ENCODE data around the gene FBXL19.

The FBXL19 gene

DNA sequence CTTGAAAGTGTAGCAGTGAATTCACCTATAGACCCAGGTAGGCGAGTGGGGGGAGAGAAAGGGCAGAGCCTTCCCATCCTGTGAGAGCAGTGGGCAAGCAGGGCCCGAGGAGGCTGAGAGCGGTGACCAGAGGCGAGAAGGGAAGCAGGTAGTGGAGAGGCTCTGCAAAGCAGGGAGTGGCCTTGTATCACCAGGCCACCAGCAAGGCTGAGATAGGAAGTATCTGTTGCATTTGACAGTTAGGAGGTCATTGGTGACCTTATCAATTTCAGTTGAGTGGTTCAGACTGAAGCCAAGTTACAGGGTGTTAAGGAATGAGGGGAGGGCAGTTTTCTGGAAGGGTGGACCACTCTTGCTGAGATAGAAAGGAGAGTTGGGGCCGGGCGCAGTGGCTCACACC is 51.0 kb downstream of the FBXL19 start:
- H3K18ac ChIP-seq (ENCODE audit: low read length), result no peak overlapping the region
- no peak overlapping the region for H2BK120ac ChIP-seq (ENCODE audit: low read depth, low read length)
- H4K5ac ChIP-seq (ENCODE audit: low read length), result no peak overlapping the region
- no peak overlapping the region for H3K56ac ChIP-seq (ENCODE audit: low read length)
- no peak overlapping the region for H2BK5ac ChIP-seq (ENCODE audit: low read length)
- H3K36me3 ChIP-seq (ENCODE audit: control insufficient read depth, insufficient read depth, low read length), result peaks cover 24% of the 10 kb centered on the region
- no peak overlapping the region for H2AK5ac ChIP-seq (ENCODE audit: low read length)
- H3K79me1 ChIP-seq (ENCODE audit: low read length), result peaks cover 5% of the 10 kb centered on the region
- no peak overlapping the region for H3K27ac ChIP-seq (ENCODE audit: low read depth, low read length)
- no CpG with 5 or more reads among the region's 6 CpGs for WGBS (ENCODE audit: extremely low coverage, insufficient coverage, low lambda C conversion rate)
- no peak overlapping the region for H3K4me2 ChIP-seq (ENCODE audit: low read length)
- no peak overlapping the region for H3K23ac ChIP-seq (ENCODE audit: low read length)
- no peak overlapping the region for H3K9ac ChIP-seq (ENCODE audit: low read length)
- H3K79me2 ChIP-seq (ENCODE audit: control insufficient read depth, insufficient read depth, low read length), result no peaks in the 10 kb centered on the region
- no peak overlapping the region for H3K4ac ChIP-seq (ENCODE audit: low read depth, low read length)
- H3K4me3 ChIP-seq (ENCODE audit: low read length), result no peak overlapping the region
- H4K8ac ChIP-seq (ENCODE audit: low read depth, low read length), result no peak overlapping the region
- H2BK15ac ChIP-seq (replicated peaks; ENCODE audit: low read depth), result no peak overlapping the region
- no peaks in the 10 kb centered on the region for H3K27me3 ChIP-seq (ENCODE audit: insufficient read depth, low read length, poor library complexity)
- DNase-seq, result no peak
- no peaks in the 10 kb centered on the region for H3K4me1 ChIP-seq (ENCODE audit: control insufficient read depth, low read depth, low read length)

DNA sequence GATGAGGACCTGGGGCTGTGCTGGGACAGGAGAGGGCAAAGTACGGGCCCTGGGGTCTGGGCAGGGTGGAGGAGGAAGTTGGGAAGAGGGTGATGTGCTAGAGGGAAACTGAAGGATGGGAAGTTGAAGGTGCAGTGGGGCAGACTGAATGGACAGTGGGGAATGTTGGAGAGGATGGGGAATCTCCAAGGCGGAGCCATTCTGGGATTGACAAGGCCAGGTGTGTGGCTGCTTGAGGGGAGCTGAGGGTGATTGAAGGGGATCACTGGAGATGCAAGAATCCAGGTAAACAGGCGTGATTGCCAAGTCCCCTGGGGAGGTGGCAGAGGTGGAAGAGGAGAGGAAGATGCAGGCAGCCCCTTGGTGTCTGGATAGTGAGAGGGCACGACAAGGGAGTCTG is 53.1 kb downstream of the FBXL19 start:
- H2BK5ac ChIP-seq (ENCODE audit: low read length), result no peak overlapping the region
- H2AK5ac ChIP-seq (ENCODE audit: low read length), result no peak overlapping the region
- no CpG with 5 or more reads among the region's 4 CpGs for WGBS (ENCODE audit: extremely low coverage, insufficient coverage, low lambda C conversion rate)
- H4K8ac ChIP-seq (ENCODE audit: low read depth, low read length), result no peak overlapping the region
- H3K79me1 ChIP-seq (ENCODE audit: low read length), result peaks cover 5% of the 10 kb centered on the region
- DNase-seq, result no peak
- peaks cover 23% of the 10 kb centered on the region for H3K36me3 ChIP-seq (ENCODE audit: control insufficient read depth, insufficient read depth, low read length)
- no peak overlapping the region for H3K4me3 ChIP-seq (ENCODE audit: low read length)
- no peaks in the 10 kb centered on the region for H3K79me2 ChIP-seq (ENCODE audit: control insufficient read depth, insufficient read depth, low read length)
- H3K27ac ChIP-seq (ENCODE audit: low read depth, low read length), result no peak overlapping the region
- no peak overlapping the region for H2BK120ac ChIP-seq (ENCODE audit: low read depth, low read length)
- H3K9ac ChIP-seq (ENCODE audit: low read length), result no peak overlapping the region
- H3K4me1 ChIP-seq (ENCODE audit: control insufficient read depth, low read depth, low read length), result no peaks in the 10 kb centered on the region
- H4K5ac ChIP-seq (ENCODE audit: low read length), result no peak overlapping the region
- no peak overlapping the region for H2BK15ac ChIP-seq (replicated peaks; ENCODE audit: low read depth)
- H3K23ac ChIP-seq (ENCODE audit: low read length), result no peak overlapping the region
- H3K4ac ChIP-seq (ENCODE audit: low read depth, low read length), result no peak overlapping the region
- H3K27me3 ChIP-seq (ENCODE audit: insufficient read depth, low read length, poor library complexity), result no peaks in the 10 kb centered on the region
- H3K18ac ChIP-seq (ENCODE audit: low read length), result no peak overlapping the region
- H3K4me2 ChIP-seq (ENCODE audit: low read length), result no peak overlapping the region
- no peak overlapping the region for H3K56ac ChIP-seq (ENCODE audit: low read length)

DNA sequence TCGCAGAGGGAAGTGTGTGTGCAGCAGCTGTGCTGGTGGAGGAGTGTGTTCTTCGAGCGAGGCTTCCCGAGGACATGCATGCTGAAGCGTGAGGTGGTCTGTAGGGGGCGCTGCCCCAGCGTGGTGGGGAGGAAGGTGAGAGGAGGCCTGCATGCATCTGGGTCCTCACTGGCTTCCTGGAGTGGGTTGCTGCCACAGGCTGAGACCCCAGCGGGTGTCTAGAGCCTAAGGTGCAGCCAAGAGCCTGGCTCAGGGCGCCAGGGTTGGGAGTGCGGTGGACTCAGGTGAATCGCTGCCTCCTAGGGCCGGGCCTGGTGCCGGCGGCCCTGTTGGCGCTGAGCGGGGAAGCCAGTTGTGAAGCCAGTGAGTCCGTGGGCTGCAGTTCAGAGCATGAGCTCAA is 54.1 kb downstream of the FBXL19 start:
- H2BK15ac ChIP-seq (replicated peaks; ENCODE audit: low read depth), result no peak overlapping the region
- no peak overlapping the region for H3K4ac ChIP-seq (ENCODE audit: low read depth, low read length)
- WGBS (ENCODE audit: extremely low coverage, insufficient coverage, low lambda C conversion rate), result no CpG with 5 or more reads among the region's 17 CpGs
- H3K79me2 ChIP-seq (ENCODE audit: control insufficient read depth, insufficient read depth, low read length), result no peaks in the 10 kb centered on the region
- no peak overlapping the region for H3K27ac ChIP-seq (ENCODE audit: low read depth, low read length)
- no peak overlapping the region for H2BK120ac ChIP-seq (ENCODE audit: low read depth, low read length)
- no peaks in the 10 kb centered on the region for H3K27me3 ChIP-seq (ENCODE audit: insufficient read depth, low read length, poor library complexity)
- no peak overlapping the region for H3K56ac ChIP-seq (ENCODE audit: low read length)
- no peak overlapping the region for H4K8ac ChIP-seq (ENCODE audit: low read depth, low read length)
- H3K79me1 ChIP-seq (ENCODE audit: low read length), result peaks cover 5% of the 10 kb centered on the region
- peak; percentile 48 for DNase-seq
- no peak overlapping the region for H2BK5ac ChIP-seq (ENCODE audit: low read length)
- no peak overlapping the region for H3K4me3 ChIP-seq (ENCODE audit: low read length)
- peaks cover 21% of the 10 kb centered on the region for H3K36me3 ChIP-seq (ENCODE audit: control insufficient read depth, insufficient read depth, low read length)
- H3K4me2 ChIP-seq (ENCODE audit: low read length), result no peak overlapping the region
- H3K9ac ChIP-seq (ENCODE audit: low read length), result no peak overlapping the region
- H2AK5ac ChIP-seq (ENCODE audit: low read length), result no peak overlapping the region
- H4K5ac ChIP-seq (ENCODE audit: low read length), result no peak overlapping the region
- no peak overlapping the region for H3K18ac ChIP-seq (ENCODE audit: low read length)
- H3K4me1 ChIP-seq (ENCODE audit: control insufficient read depth, low read depth, low read length), result no peaks in the 10 kb centered on the region
- no peak overlapping the region for H3K23ac ChIP-seq (ENCODE audit: low read length)

DNA sequence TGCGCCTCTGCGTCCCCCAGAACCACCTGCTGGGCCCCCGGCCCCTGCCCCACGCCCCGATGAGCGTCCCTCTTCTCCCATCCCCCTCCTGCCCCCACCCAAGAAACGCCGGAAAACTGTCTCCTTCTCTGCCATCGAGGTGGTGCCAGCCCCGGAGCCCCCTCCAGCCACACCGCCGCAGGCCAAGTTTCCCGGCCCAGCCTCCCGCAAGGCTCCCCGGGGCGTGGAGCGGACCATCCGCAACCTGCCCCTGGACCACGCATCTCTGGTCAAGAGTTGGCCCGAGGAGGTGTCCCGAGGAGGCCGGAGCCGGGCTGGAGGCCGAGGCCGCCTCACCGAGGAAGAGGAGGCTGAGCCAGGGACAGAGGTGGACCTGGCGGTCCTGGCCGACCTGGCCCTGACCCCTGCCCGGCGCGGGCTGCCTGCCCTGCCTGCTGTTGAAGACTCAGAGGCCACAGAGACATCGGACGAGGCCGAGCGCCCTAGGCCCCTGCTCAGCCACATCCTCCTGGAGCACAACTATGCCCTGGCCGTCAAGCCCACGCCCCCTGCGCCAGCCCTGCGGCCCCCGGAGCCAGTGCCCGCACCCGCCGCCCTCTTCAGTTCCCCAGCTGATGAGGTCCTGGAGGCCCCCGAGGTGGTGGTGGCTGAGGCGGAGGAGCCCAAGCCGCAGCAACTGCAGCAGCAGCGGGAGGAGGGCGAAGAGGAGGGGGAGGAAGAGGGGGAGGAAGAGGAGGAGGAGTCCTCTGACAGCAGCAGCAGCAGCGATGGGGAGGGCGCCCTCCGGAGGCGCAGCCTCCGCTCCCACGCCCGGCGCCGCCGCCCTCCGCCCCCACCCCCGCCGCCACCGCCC is 56.0 kb downstream of the FBXL19 start:
- Histone ChIP-seq H2BK15ac (replicated peaks; ENCODE audit: low read depth) (no peak overlapping the region), H3K9ac (ENCODE audit: low read length) (no peak overlapping the region), H3K27ac (ENCODE audit: low read depth, low read length) (no peak overlapping the region), H3K36me3 (ENCODE audit: control insufficient read depth, insufficient read depth, low read length) (peaks cover 14% of the 10 kb centered on the region), H3K27me3 (ENCODE audit: insufficient read depth, low read length, poor library complexity) (no peaks in the 10 kb centered on the region), H3K4ac (ENCODE audit: low read depth, low read length) (no peak overlapping the region), H3K4me1 (ENCODE audit: control insufficient read depth, low read depth, low read length) (no peaks in the 10 kb centered on the region), H3K79me2 (ENCODE audit: control insufficient read depth, insufficient read depth, low read length) (no peaks in the 10 kb centered on the region), H2AK5ac (ENCODE audit: low read length) (no peak overlapping the region), H3K56ac (ENCODE audit: low read length) (no peak overlapping the region), H2BK5ac (ENCODE audit: low read length) (no peak overlapping the region), H2BK120ac (ENCODE audit: low read depth, low read length) (no peak overlapping the region), H3K4me2 (ENCODE audit: low read length) (no peak overlapping the region), H3K4me3 (ENCODE audit: low read length) (no peak overlapping the region), H3K79me1 (ENCODE audit: low read length) (peaks cover 5% of the 10 kb centered on the region), H4K5ac (ENCODE audit: low read length) (no peak overlapping the region), H3K23ac (ENCODE audit: low read length) (no peak overlapping the region), H3K18ac (ENCODE audit: low read length) (no peak overlapping the region), H4K8ac (ENCODE audit: low read depth, low read length) (no peak overlapping the region)
- no peak for DNase-seq
- WGBS (ENCODE audit: extremely low coverage, insufficient coverage, low lambda C conversion rate), result no CpG with 5 or more reads among the region's 62 CpGs

DNA sequence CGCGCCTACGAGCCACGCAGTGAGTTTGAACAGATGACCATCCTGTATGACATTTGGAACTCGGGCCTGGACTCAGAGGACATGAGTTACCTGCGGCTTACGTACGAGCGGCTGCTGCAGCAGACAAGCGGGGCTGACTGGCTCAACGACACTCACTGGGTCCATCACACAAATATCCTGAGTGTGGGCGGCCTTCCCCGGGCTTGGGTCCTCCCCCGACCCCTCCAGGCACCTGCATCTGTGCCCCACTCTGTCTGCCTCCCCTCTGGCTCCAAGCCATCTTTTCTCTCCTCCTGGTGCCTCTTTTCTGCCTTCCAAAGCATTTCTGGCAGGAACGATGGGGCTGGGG is 56.6 kb downstream of the FBXL19 start:
- no CpG with 5 or more reads among the region's 15 CpGs for WGBS (ENCODE audit: extremely low coverage, insufficient coverage, low lambda C conversion rate)
- no peak overlapping the region for H3K18ac ChIP-seq (ENCODE audit: low read length)
- peaks cover 13% of the 10 kb centered on the region for H3K36me3 ChIP-seq (ENCODE audit: control insufficient read depth, insufficient read depth, low read length)
- H3K9ac ChIP-seq (ENCODE audit: low read length), result no peak overlapping the region
- H2BK15ac ChIP-seq (replicated peaks; ENCODE audit: low read depth), result no peak overlapping the region
- no peaks in the 10 kb centered on the region for H3K27me3 ChIP-seq (ENCODE audit: insufficient read depth, low read length, poor library complexity)
- no peak overlapping the region for H3K23ac ChIP-seq (ENCODE audit: low read length)
- no peak overlapping the region for H2BK120ac ChIP-seq (ENCODE audit: low read depth, low read length)
- no peak for DNase-seq
- H4K8ac ChIP-seq (ENCODE audit: low read depth, low read length), result no peak overlapping the region
- H4K5ac ChIP-seq (ENCODE audit: low read length), result no peak overlapping the region
- no peaks in the 10 kb centered on the region for H3K79me2 ChIP-seq (ENCODE audit: control insufficient read depth, insufficient read depth, low read length)
- peaks cover 5% of the 10 kb centered on the region for H3K79me1 ChIP-seq (ENCODE audit: low read length)
- no peak overlapping the region for H3K27ac ChIP-seq (ENCODE audit: low read depth, low read length)
- no peak overlapping the region for H3K4me2 ChIP-seq (ENCODE audit: low read length)
- no peak overlapping the region for H3K4ac ChIP-seq (ENCODE audit: low read depth, low read length)
- H3K4me3 ChIP-seq (ENCODE audit: low read length), result no peak overlapping the region
- H3K4me1 ChIP-seq (ENCODE audit: control insufficient read depth, low read depth, low read length), result no peaks in the 10 kb centered on the region
- H3K56ac ChIP-seq (ENCODE audit: low read length), result no peak overlapping the region
- H2BK5ac ChIP-seq (ENCODE audit: low read length), result no peak overlapping the region
- no peak overlapping the region for H2AK5ac ChIP-seq (ENCODE audit: low read length)

DNA sequence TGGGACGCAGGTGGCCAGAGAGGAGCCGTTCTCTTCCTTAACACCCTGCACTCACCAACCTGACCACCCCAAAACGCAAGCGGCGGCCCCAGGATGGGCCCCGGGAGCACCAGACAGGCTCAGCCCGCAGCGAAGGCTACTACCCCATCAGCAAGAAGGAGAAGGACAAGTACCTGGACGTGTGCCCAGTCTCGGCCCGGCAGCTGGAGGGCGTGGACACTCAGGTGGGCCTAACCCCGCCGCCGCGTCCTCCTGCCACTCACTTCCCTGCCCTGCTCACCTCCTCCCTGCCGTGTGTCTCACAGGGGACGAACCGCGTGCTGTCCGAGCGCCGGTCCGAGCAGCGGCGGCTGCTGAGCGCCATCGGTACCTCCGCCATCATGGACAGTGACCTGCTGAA is 57.1 kb downstream of the FBXL19 start:
- no peak overlapping the region for H4K5ac ChIP-seq (ENCODE audit: low read length)
- H3K56ac ChIP-seq (ENCODE audit: low read length), result no peak overlapping the region
- H3K23ac ChIP-seq (ENCODE audit: low read length), result no peak overlapping the region
- no peak overlapping the region for H3K27ac ChIP-seq (ENCODE audit: low read depth, low read length)
- no peaks in the 10 kb centered on the region for H3K27me3 ChIP-seq (ENCODE audit: insufficient read depth, low read length, poor library complexity)
- no peak overlapping the region for H3K9ac ChIP-seq (ENCODE audit: low read length)
- H2BK15ac ChIP-seq (replicated peaks; ENCODE audit: low read depth), result no peak overlapping the region
- H3K18ac ChIP-seq (ENCODE audit: low read length), result no peak overlapping the region
- peaks cover 5% of the 10 kb centered on the region for H3K79me1 ChIP-seq (ENCODE audit: low read length)
- DNase-seq, result no peak
- H2BK120ac ChIP-seq (ENCODE audit: low read depth, low read length), result no peak overlapping the region
- WGBS (ENCODE audit: extremely low coverage, insufficient coverage, low lambda C conversion rate), result no CpG with 5 or more reads among the region's 29 CpGs
- no peak overlapping the region for H3K4me3 ChIP-seq (ENCODE audit: low read length)
- H3K4me1 ChIP-seq (ENCODE audit: control insufficient read depth, low read depth, low read length), result peaks cover 2% of the 10 kb centered on the region
- no peak overlapping the region for H4K8ac ChIP-seq (ENCODE audit: low read depth, low read length)
- no peaks in the 10 kb centered on the region for H3K79me2 ChIP-seq (ENCODE audit: control insufficient read depth, insufficient read depth, low read length)
- no peak overlapping the region for H2BK5ac ChIP-seq (ENCODE audit: low read length)
- no peak overlapping the region for H2AK5ac ChIP-seq (ENCODE audit: low read length)
- no peak overlapping the region for H3K4me2 ChIP-seq (ENCODE audit: low read length)
- H3K36me3 ChIP-seq (ENCODE audit: control insufficient read depth, insufficient read depth, low read length), result peaks cover 13% of the 10 kb centered on the region
- no peak overlapping the region for H3K4ac ChIP-seq (ENCODE audit: low read depth, low read length)

Measured in mesendoderm (in vitro differentiated cells).